ENCODE measurements around the gene ZNF652.

Gene ZNF652

GRCh38 chr17:49361902-49362722 lies at the start of gene ZNF652:
TSS of gene ZNF652 (minus strand) at chr17:49362250. CDS start at chr17:49317725, 44,525 bp downstream.
- DNase-seq, result peak; percentile 99

GRCh38 chr17:49409066-49409465 lies 47.0 kb upstream of the ZNF652 start:
- DNase-seq, result no peak

- peak; percentile 95 for DNase-seq
Measured at GRCh38 chr17:49407981-49408501, 46.0 kb upstream of the ZNF652 start.

- no peak for DNase-seq
Measured at GRCh38 chr17:49407086-49407485, 45.0 kb upstream of the ZNF652 start.

DNA sequence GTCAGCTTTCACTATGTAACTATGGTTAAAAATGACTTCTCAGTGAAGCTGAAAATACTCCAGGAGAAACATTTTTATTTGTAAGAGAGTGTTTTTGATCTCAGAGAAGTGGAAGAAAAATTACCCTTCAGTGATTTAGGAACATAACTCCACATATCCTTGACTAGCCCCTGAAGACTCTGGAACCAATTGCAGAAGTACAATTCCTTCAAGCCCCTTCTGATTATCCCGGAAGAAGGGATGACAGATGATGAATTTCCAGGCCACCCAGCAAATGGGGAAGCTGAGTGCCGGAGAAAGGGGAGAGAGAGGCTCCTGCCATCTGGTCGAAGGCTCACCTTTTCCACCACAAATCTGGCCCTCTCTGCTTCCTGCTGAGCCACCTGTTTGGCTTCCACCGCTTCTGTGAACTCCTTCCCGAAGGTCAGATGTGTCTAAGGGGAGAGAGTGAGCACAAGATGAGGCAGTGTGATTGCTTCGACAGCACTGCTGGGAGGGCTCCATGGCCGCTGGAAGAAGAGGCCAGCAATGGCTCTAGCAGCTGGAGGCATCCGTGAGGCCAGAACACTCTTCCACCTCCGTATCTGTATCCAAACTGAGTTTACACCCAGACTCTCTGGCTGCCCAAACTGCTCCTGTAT lies 44.5 kb upstream of the ZNF652 start:
- DNase-seq, result no peak

DNA sequence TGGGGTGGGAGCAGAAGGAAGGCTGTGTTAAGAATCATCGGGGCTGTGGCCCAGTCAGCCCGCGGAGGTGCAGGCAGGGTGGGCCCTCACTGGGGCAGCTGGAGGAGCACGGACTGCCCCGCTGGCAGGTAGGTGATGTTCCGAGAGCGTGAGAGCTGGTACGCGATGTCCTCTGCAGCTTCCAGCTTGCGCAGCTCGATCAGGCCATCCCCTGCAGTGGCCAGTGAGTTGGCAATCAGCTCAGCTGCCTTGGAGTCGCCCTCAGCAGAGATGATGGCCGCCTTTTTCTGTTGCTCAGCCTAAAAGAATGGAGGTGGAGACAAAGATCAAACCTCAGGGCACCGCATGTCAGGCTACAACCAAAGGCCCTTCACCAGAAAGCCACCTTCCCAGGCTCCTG lies 42.9 kb upstream of the ZNF652 start:
- DNase-seq, result no peak

- DNase-seq, result no peak
Measured at GRCh38 chr17:49404361-49404760, 42.3 kb upstream of the ZNF652 start.

- DNase-seq, result no peak
Measured at GRCh38 chr17:49403514-49404289, 41.7 kb upstream of the ZNF652 start.

GRCh38 chr17:49402706-49403105 lies 40.7 kb upstream of the ZNF652 start:
- DNase-seq, result no peak

- DNase-seq, result peak; percentile 9
Measured at GRCh38 chr17:49401971-49402611, 40.0 kb upstream of the ZNF652 start.

DNA sequence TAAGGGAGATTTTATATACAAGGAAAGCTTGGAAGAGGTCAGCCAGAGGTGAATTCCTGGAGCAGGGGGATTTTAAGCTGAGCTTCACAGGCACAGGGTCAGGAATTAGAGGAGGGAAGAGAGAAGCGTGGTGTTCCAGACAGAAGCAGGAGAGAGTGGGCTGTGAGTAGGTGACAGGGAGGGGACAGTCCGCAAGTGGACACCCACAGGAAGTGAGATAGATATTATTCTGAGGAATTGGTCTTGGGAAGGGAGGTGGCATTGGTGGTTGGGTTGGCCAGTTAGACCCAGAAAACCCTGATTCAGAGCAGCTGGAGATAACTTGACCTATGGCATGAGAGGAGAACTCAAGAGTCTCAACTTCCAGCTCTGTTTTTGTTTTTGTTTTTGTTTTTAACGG lies 37.9 kb upstream of the ZNF652 start:
- no peak for DNase-seq

- no peak for DNase-seq
Measured at GRCh38 chr17:49397586-49397985, 35.5 kb upstream of the ZNF652 start.

DNA sequence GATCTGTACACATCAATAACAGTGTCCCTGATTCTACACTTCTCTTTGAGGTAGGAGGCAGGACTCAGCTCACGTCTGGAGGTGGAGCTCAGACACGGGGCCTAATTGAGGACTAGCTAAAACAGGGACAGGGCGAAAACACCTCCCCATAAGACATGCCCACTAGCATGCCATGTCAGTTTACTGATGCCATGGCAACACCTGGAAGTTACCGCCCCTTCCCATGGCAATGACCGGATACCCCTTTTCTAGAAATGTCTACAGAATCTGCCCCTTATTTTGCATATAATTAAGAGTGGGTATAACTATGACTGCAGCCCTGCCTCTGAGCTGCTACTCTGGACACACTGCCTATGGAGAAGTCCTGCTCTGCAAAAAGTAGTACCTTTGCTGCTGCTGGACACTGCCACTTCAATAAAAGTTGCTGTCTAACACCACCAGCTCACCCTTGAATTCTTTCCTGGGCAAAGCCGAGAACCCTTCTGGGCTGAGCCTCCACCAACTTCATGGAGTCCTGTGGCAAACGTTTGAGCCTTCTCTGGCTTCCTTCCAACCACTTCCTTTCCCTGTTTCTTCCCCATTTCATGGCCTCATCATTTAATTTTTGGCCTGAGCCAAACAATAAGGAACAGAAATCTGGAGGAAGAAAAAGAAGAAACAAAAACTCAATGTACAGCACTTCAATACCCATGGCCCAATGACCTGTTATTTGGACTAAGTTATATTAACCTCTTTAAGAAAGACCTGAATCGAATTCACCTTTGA lies 31.6 kb upstream of the ZNF652 start:
- no peak for DNase-seq

DNA sequence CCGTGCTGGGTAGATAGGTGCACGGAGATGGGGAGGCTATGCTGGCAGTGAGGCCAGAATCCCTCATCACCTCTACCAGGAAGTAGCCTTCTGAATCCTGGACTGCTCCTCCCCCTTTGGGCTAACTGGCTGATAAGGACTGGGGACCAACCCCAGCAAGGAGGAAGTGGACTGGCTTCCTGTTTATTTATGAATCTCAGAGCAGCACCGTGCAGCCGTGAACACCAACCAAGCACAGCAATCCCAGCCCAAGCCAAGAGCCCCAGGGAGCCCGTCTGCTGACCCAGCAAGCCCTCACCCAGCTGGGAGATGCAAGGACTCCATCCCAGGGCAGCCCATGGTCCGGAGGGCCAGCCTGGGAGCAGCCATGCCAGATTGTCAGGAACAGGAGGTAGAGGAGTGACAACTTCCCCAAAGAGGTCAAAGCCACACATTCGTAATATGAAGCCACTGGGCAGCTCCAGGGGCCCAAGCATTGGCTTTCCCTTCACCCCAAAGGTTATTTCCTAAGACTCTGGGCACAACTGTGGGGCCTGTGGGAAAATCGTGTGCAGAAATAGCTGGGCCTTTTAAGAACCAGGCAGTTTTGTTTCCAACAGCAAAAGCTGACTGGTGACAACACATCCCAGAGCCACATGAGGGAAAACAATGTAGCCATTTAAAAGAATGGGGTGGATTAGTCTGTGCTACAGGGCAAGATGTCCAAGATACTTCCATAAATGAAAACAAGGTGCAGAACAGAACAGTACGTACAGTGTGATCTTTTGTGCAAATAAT lies 28.7 kb upstream of the ZNF652 start:
- DNase-seq, result peak; percentile 71

DNA sequence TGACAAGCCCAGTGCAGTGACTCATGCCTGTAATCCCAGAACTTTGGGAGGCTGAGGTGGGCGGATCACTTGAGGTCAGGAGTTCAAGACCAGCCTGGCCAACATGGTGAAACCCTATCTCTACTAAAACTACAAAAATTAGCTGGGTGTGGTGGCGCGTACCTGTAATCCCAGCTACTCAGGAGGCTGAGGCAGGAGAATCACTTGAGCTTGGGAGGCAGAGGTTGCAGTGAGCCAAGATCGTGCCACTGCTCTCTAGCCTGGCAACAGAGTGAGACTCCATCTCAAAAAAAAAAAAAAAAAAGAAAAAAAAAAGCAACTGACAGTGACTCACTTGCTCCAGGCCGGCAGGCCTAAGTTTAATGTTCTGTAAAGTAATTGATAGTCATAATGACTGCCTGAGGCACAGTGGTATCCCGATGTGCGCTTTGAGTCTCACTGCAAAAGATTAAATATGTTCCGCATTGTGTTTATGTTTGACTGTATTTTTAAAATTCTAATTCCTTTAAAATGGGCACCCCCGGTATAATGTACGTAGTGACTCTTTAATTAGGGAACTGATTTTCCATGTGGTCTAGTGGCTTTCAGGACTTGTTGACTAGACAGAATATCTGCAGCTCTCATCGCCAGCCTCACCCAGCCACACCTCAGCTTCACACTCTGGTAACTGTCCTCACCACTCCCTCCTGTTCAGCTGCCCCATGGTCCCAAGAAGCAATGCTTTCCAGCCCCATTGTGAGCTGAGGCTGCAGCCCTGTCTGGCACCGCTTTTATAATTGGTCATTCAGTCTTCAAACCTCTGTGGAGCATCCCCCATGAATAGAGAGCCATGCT lies 27.7 kb upstream of the ZNF652 start:
- DNase-seq, result peak; percentile 89

DNA sequence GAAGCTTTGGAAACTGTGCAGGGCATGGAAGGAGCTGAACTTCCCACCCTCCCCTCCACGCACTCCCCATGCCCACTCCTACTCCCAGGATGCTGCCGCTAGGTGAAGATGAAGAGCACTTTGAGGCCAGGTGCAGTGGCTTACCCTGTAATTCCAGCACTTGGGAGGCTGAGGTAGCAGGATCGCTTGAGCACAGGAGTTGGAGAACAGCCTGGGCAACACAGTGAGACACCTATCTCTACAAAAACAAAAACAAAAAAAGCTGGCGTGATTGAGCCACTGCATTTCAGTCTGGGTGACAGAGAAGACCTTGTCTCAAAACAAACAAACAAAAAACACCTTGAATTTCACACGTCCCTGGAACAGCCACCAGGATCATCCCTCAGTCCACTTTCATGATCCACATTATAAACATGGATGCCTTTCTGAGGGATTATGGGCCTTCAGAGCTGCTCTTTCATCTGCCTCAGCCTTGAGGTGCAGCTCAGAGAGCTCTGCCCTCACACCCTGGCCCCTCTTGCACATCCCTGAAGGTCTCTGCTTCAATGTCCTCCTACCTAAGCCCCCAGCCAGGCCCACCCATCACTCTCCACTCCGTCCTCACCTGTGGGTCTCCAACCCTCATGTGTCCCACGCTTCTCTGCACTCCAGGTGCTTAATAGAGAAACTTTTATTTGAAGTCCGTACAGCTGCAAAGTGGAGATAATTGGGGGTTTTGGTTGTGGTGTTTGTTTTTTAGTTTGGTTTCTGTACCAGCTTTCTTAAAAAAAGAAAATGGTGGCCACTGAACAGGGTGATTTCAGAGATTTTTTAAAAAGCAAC lies 26.9 kb upstream of the ZNF652 start:
- DNase-seq, result peak; percentile 43

- no peak for DNase-seq
Measured at GRCh38 chr17:49388290-49388640, 26.2 kb upstream of the ZNF652 start.

DNA sequence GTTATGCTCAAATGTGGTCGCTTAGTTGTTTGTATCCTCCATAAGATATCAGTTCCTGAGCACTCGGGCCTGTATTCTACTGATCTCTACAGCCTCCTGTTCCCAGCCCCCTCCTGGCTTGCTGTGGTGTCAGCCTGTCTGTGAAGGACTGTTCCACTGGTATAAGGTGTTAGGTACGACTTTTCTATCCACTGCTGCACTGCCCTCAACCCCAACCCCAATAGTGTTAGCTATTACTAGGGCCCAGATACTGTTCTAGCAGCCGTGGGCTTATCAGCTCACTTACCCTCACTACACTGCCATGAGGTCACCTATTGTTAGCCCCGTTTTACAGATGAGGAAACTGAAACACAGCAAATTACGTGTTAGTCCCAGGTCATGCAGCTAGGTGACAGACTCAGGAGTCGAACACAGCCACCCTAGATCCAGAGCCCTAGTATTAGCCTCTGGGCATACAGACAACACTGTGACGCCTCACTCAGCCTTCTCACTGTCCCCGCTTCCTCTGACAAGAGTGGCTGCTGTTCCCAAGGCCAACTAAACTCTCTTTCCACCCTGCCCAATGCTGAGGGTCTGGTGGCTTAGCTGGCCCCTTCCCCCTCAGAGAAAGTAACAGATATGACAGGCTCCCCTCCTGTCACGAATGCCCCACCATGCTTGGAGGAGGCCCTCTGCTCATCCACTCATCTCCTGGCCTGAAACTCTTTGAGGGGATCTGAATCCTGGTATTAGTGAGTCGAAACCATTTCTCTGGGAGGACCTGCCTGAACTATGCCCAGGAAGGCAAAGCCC lies 25.6 kb upstream of the ZNF652 start:
- DNase-seq, result no peak

DNA sequence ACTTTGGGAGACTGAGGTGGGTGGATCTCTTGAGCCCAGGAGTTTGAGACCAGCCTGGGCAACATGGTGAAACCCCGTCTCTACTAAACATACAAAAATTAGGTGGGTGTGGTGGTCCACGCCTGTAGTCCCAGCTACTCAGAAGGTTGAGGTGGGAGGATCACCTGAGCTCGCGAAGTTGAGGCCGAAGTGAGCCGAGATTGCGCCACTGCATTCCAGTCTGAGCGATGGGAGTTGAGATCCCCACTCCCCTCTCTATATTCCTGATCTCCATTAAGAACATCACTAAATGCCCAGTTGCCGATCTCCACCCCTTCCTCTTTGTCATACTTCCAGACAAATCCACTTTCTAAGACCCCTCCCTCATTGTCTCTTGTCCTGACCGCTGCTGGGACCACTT lies 24.3 kb upstream of the ZNF652 start:
- no peak for DNase-seq

Data from NCI-H69 (cell line).